ENCODE results near the gene HYI.

- TF ChIP-seq POLR2A (IDR thresholded peaks at IDR 0.05), result no peak
- TF ChIP-seq, protein P1, sequence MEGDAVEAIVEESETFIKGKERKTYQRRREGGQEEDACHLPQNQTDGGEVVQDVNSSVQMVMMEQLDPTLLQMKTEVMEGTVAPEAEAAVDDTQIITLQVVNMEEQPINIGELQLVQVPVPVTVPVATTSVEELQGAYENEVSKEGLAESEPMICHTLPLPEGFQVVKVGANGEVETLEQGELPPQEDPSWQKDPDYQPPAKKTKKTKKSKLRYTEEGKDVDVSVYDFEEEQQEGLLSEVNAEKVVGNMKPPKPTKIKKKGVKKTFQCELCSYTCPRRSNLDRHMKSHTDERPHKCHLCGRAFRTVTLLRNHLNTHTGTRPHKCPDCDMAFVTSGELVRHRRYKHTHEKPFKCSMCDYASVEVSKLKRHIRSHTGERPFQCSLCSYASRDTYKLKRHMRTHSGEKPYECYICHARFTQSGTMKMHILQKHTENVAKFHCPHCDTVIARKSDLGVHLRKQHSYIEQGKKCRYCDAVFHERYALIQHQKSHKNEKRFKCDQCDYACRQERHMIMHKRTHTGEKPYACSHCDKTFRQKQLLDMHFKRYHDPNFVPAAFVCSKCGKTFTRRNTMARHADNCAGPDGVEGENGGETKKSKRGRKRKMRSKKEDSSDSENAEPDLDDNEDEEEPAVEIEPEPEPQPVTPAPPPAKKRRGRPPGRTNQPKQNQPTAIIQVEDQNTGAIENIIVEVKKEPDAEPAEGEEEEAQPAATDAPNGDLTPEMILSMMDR (IDR thresholded peaks at IDR 0.05), result no peak
Measured at GRCh38 chr1:43499898-43500297, 46.2 kb upstream of the HYI start.

All from vagina (tissue), 2 donors.